K562 (cell line): ENCODE data around the gene ABHD16A. TPM values are rescaled to one million over a fixed set of nuclear protein-coding genes. Genes with fewer than 3 reads are reported as not detected.
A peak's percentile ranks its signal among the peaks of the same experiment; 100 is the strongest.

Experiments
- ADNP ChIP-seq: fragments of 200-800 bp; sonication (Bioruptor generic); IDR thresholded peaks from 2 replicates; pipeline ENCODE4 v1.6.1; 2016; ENCODE audit warnings: missing genetic modification characterization, missing compliant biosample characterization
- BDP1 ChIP-seq: IDR thresholded peaks from 3 replicates; pipeline ENCODE4 v1.6.1; 2011; ENCODE audit not compliant: insufficient read length, insufficient read depth
- CBFA2T2 ChIP-seq: fragments of 450-650 bp; conservative IDR thresholded peaks from 2 replicates; pipeline ENCODE4 v1.6.1; 2017; ENCODE audit warnings: mild to moderate bottlenecking
- E2F3 ChIP-seq: fragments of 250-450 bp; sonication (Bioruptor Pico); IDR thresholded peaks from 2 replicates; pipeline ENCODE4 v1.4.0; 2020; ENCODE audit warnings: mild to moderate bottlenecking
- FOXJ2 ChIP-seq: fragments of 200-800 bp; sonication (Bioruptor generic); IDR thresholded peaks from 2 replicates; pipeline ENCODE4 v1.6.1; 2016; ENCODE audit warnings: missing genetic modification characterization, missing compliant biosample characterization
- GTF2F1 ChIP-seq: IDR thresholded peaks from 2 replicates; pipeline ENCODE4 v1.6.1; 2011; ENCODE audit warnings: low read depth, low read length, improper control_type of control experiment
- KLF13 ChIP-seq: fragments of 450-650 bp; IDR thresholded peaks from 2 replicates; pipeline ENCODE4 v1.6.1; 2016; ENCODE audit warnings: missing genetic modification characterization, low read depth, mild to moderate bottlenecking, missing compliant biosample characterization, moderate library complexity, borderline replicate concordance
- MEF2D ChIP-seq: conservative IDR thresholded peaks from 2 replicates; pipeline ENCODE4 v1.6.1; 2016; ENCODE audit warnings: low read depth, missing genetic modification characterization, missing compliant biosample characterization
- MTA3 ChIP-seq: fragments of 450-650 bp; formaldehyde crosslinking; IDR thresholded peaks from 2 replicates; pipeline ENCODE4 v1.6.1; 2017; ENCODE audit warnings: mild to moderate bottlenecking, borderline replicate concordance
- NCOA1 ChIP-seq: fragments of 450-650 bp; IDR thresholded peaks from 2 replicates; pipeline ENCODE4 v1.6.1; 2016; ENCODE audit warnings: low read depth
- NCOA6 ChIP-seq: fragments of 450-650 bp; IDR thresholded peaks from 2 replicates; pipeline ENCODE4 v1.6.1; 2017; ENCODE audit warnings: mild to moderate bottlenecking
- PCBP2 ChIP-seq: fragments of 200-400 bp; formaldehyde crosslinking; IDR thresholded peaks from 2 replicates; pipeline ENCODE4 v1.6.1; 2018; ENCODE audit warnings: low read length, low read depth, mild to moderate bottlenecking, moderate library complexity; ENCODE audit not compliant: poor library complexity, severe bottlenecking
- POLR2A ChIP-seq: fragments of 450-650 bp; conservative IDR thresholded peaks from 2 replicates; pipeline ENCODE4 v1.6.1; 2016
- RBFOX2 ChIP-seq: fragments of 200-400 bp; formaldehyde crosslinking; IDR thresholded peaks from 2 replicates; pipeline ENCODE4 v1.6.1; 2017; ENCODE audit warnings: low read depth, mild to moderate bottlenecking, low read length, moderate library complexity
- SMAD3 ChIP-seq: fragments of 450-650 bp; formaldehyde crosslinking; conservative IDR thresholded peaks from 2 replicates; pipeline ENCODE4 v1.4.0; 2020; ENCODE audit warnings: mild to moderate bottlenecking
- SMAD4 ChIP-seq: fragments of 250-450 bp; sonication (Bioruptor Pico); conservative IDR thresholded peaks from 2 replicates; pipeline ENCODE4 v1.8.0; 2021; ENCODE audit warnings: inconsistent platforms, mild to moderate bottlenecking, moderate library complexity
- SMARCA4 ChIP-seq: fragments of 450-650 bp; IDR thresholded peaks from 2 replicates; pipeline ENCODE4 v1.6.1; 2016
- SOX6 ChIP-seq: fragments of 450-650 bp; IDR thresholded peaks from 2 replicates; pipeline ENCODE4 v1.6.1; 2014; ENCODE audit warnings: mild to moderate bottlenecking
- THAP12 ChIP-seq: fragments of 250-450 bp; sonication (Bioruptor Pico); IDR thresholded peaks from 2 replicates; pipeline ENCODE4 v1.9.0; 2021; ENCODE audit warnings: mild to moderate bottlenecking, inconsistent platforms
- TOE1 ChIP-seq, 2 experiments: fragments of 450-650 bp in 1 of 2; sonication (generic) in 1 of 2; formaldehyde crosslinking in 1 of 2; IDR thresholded peaks; 2 replicates each; pipeline versions ENCODE4 v1.7.1 to v1.8.0; 2016 to 2022; ENCODE audit warnings: borderline replicate concordance in 2 of 2, mild to moderate bottlenecking in 2 of 2, antibody characterized with exemption in 1 of 2, inconsistent platforms in 1 of 2, low read depth in 1 of 2, missing genetic modification reagents in 1 of 2, moderate library complexity in 1 of 2
- ZNF449 ChIP-seq: fragments of 250-450 bp; sonication (Bioruptor Pico); IDR thresholded peaks from 2 replicates; pipeline ENCODE4 v1.8.0; 2022; ENCODE audit warnings: moderate library complexity, mild to moderate bottlenecking, inconsistent platforms
- ZNF639 ChIP-seq, 2 experiments: fragments of 200-800 bp in 1 of 2; sonication (Bioruptor generic) in 1 of 2; sonication (generic) in 1 of 2; formaldehyde crosslinking in 1 of 2; IDR thresholded peaks in 1 of 2; conservative IDR thresholded peaks in 1 of 2; 2 replicates each; pipeline versions ENCODE4 v1.5.0 to v1.6.1; 2016 to 2020; ENCODE audit warnings: missing compliant biosample characterization in 1 of 2, missing genetic modification characterization in 1 of 2, missing genetic modification reagents in 1 of 2
- polyA plus RNA-seq, 8 experiments: library from polyadenylated mRNA; depleted of rRNA in 4 of 8; stranded (reverse) in 5 of 8; unstranded in 3 of 8; fragments of >200 nt; fragmentation: Nextera tagmentation in 2 of 8; fragmentation: Illumina TruSeq in 1 of 8; extraction: Ambion mirVana in 2 of 8; extraction: Trizol in 1 of 8; gene quantifications; 2 replicates each; pipeline versions ENCODE4 v1.2.1 to v1.2.3, GENCODE V29; 2011 to 2014; ENCODE audit warnings: inconsistent platforms in 1 of 8, missing spikeins in 1 of 8
- total RNA-seq, 7 experiments: library from RNA; depleted of rRNA in 6 of 7; stranded (reverse); fragments of >200 nt in 6 of 7; fragmentation: Illumina TruSeq in 2 of 7; extraction: Trizol in 2 of 7; gene quantifications; 2 replicates each; pipeline versions ENCODE4 v1.2.1 to v1.2.3, GENCODE V29; 2011 to 2021; ENCODE audit warnings: low replicate concordance in 1 of 7

The ABHD16A gene
- total and polyA plus RNA-seq, 9 of the 15 experiments (the other 6 are each of a cell fraction or from before 2014, with no cell fraction given) = 25.8 to 120 (median 81.6) TPM

- TF ChIP-seq SMAD3 (CRISPR knock-in tag) = 0 out of 2 replicates have a peak, but pooled peaks have one; percentile 37
- TF ChIP-seq E2F3 (CRISPR knock-in tag) = peak; percentile 64; the same call in 1 of the 2 replicates
- TF ChIP-seq SOX6 = peak; percentile 40; the same call in 1 of the 2 replicates
- TF ChIP-seq MEF2D (tag) = no peak; the same call in 1 of the 2 replicates
- TF ChIP-seq RBFOX2 = peak; percentile 98
- no peak for TF ChIP-seq NCOA6
- no peak; the same call in none of the 2 replicates for TF ChIP-seq MTA3
- peak; percentile 29; the same call in 1 of the 2 replicates for TF ChIP-seq GTF2F1
- peak; percentile 57 for TF ChIP-seq SMAD4 (CRISPR knock-in tag)
- TF ChIP-seq BDP1 = no peak
- no peak for TF ChIP-seq ZNF639 (CRISPR knock-in tag; conservative IDR thresholded peaks at IDR 0.05 in 1 of 2, IDR thresholded peaks at IDR 0.05 in 1 of 2)
- TF ChIP-seq SMARCA4 = peak; percentile 66; the same call in 1 of the 2 replicates
- peak; percentile 81 for TF ChIP-seq FOXJ2
- peak; percentile 27; the same call in 1 of the 2 replicates for TF ChIP-seq NCOA1
- TF ChIP-seq THAP12 (CRISPR knock-in tag) = peak; percentile 97
- no peak for TF ChIP-seq PCBP2
- no peak for TF ChIP-seq ADNP (tag)
- TF ChIP-seq TOE1 (IDR thresholded peaks at IDR 0.05; ENCODE audit: borderline replicate concordance) = no peak
- TF ChIP-seq TOE1 (CRISPR knock-in tag; IDR thresholded peaks at IDR 0.05; ENCODE audit: borderline replicate concordance, low read depth) = no peak; the same call in 1 of the 2 replicates
- peak; percentile 55; the same call in 1 of the 2 replicates for TF ChIP-seq KLF13 (tag)
- TF ChIP-seq ZNF449 (CRISPR knock-in tag) = no peak
- TF ChIP-seq POLR2A = peak; percentile 99
- TF ChIP-seq CBFA2T2 = no peak
Measured at GRCh38 chr6:31665501-31666336, 37.4 kb downstream of the ABHD16A start, which contains the start of gene CSNK2B (continued).
